ENCODE data around the gene SPO11. TPM values are rescaled to one million over a fixed set of nuclear protein-coding genes. Genes with fewer than 3 reads are reported as not detected.
A peak's percentile ranks its signal among the peaks of the same experiment; 100 is the strongest.

SPO11 gene
- total and polyA plus RNA-seq, 10 of the 15 experiments (the other 5 are each of a cell fraction or from before 2014, with no cell fraction given): not detected

- no peak for TF ChIP-seq E4F1 (IDR thresholded peaks at IDR 0.05; ENCODE audit: borderline replicate concordance, partially characterized antibody)
- no peak for TF ChIP-seq KDM1A (IDR thresholded peaks at IDR 0.05; ENCODE audit: borderline replicate concordance)
- TF ChIP-seq RAD51 (IDR thresholded peaks at IDR 0.05): no peak
- peak; percentile 41 to 68; a peak in 3 of 4 replicates for TF ChIP-seq BHLHE40 (IDR thresholded peaks at IDR 0.05; ENCODE audit: borderline replicate concordance in 1 of 2, low read depth in 2 of 2, low read length in 1 of 2)
- TF ChIP-seq IKZF2 (IDR thresholded peaks at IDR 0.05): peak; percentile 60 to 81
- TF ChIP-seq POLR2AphosphoS2 (IDR thresholded peaks at IDR 0.05; ENCODE audit: low read depth, low read length): no peak
- TF ChIP-seq PAX8 (IDR thresholded peaks at IDR 0.05): no peak
- no peak for TF ChIP-seq KLF5 (IDR thresholded peaks at IDR 0.05; ENCODE audit: partially characterized antibody)
- TF ChIP-seq NKRF (conservative IDR thresholded peaks at IDR 0.05): no peak
- no peak; the same call in 1 of the 2 replicates for TF ChIP-seq SPI1 (IDR thresholded peaks at IDR 0.05; ENCODE audit: borderline replicate concordance, insufficient read depth, low read depth, low read length)
- TF ChIP-seq MXI1 (IDR thresholded peaks at IDR 0.05; ENCODE audit: low read depth, low read length): peak; percentile 37; the same call in 1 of the 2 replicates
- TF ChIP-seq NR2F1 (conservative IDR thresholded peaks at IDR 0.05): peak; percentile 99
- TF ChIP-seq RELB (IDR thresholded peaks at IDR 0.05; ENCODE audit: low read depth): peak; percentile 60
- TF ChIP-seq ZBTB40 (IDR thresholded peaks at IDR 0.05; ENCODE audit: borderline replicate concordance): no peak; the same call in 1 of the 2 replicates
- no peak for TF ChIP-seq SUZ12 (IDR thresholded peaks at IDR 0.05; ENCODE audit: unreplicated experiment)
- TF ChIP-seq SIX5 (IDR thresholded peaks at IDR 0.05; ENCODE audit: low read depth, low read length, severe bottlenecking): no peak
Measured at GRCh38 chr20:57389695-57390603, 60.3 kb downstream of the SPO11 start (continued).

All from GM12878 (cell line).